GM23338 (cell line): ENCODE measurements around the gene ING3. TPM values are rescaled to one million over a fixed set of nuclear protein-coding genes. Genes with fewer than 3 reads are reported as not detected.
A peak's percentile ranks its signal among the peaks of the same experiment; 100 is the strongest.

Experiments
- ATAC-seq: fragments of 200-7000 bp; cut with Tn5 transposase; 3 replicates; pipeline ENCODE4 v1.9.1; 2020
- DNase-seq: peaks from one replicate; pipeline ENCODE4 v3.0.0-alpha.2; 2015; ENCODE audit warnings: low spot score
- H2AFZ ChIP-seq: fragments of 200-600 bp; sonication (generic); 2 replicates; pipeline ENCODE4 v1.8.0; 2016; ENCODE audit warnings: antibody characterized with exemption, mild to moderate bottlenecking, moderate library complexity
- H3F3A ChIP-seq: fragments of 200-600 bp; sonication (generic); replicated peaks from 2 replicates; pipeline ENCODE4 v1.8.0; 2017; ENCODE audit warnings: antibody characterized with exemption, mixed run types, low read depth
- H3K27ac ChIP-seq: fragments of 200-600 bp; sonication (generic); 2 replicates; pipeline ENCODE4 v1.6.1; 2016; ENCODE audit warnings: low read depth
- H3K27me3 ChIP-seq: fragments of 200-600 bp; sonication (generic); 2 replicates; pipeline ENCODE4 v1.8.0; 2016; ENCODE audit warnings: mild to moderate bottlenecking, mixed run types, moderate library complexity; ENCODE audit not compliant: insufficient read depth
- H3K36me3 ChIP-seq: fragments of 200-600 bp; sonication (generic); 2 replicates; pipeline ENCODE4 v1.8.0; 2016; ENCODE audit warnings: mild to moderate bottlenecking; ENCODE audit not compliant: insufficient read depth
- H3K4me1 ChIP-seq: fragments of 200-600 bp; sonication (generic); 2 replicates; pipeline ENCODE4 v1.8.0; 2016; ENCODE audit warnings: mild to moderate bottlenecking, moderate library complexity; ENCODE audit not compliant: insufficient read depth
- H3K4me2 ChIP-seq: fragments of 200-600 bp; sonication (generic); 2 replicates; pipeline ENCODE4 v1.7.1; 2017; ENCODE audit warnings: mixed run types
- H3K4me3 ChIP-seq: fragments of 200-600 bp; sonication (generic); 2 replicates; pipeline ENCODE4 v1.6.1; 2016; ENCODE audit warnings: mixed run types
- H3K79me2 ChIP-seq: fragments of 200-600 bp; sonication (generic); replicated peaks from 2 replicates; pipeline ENCODE4 v1.8.0; 2017; ENCODE audit warnings: mild to moderate bottlenecking; ENCODE audit not compliant: insufficient read depth
- H3K9me2 ChIP-seq: fragments of 200-600 bp; sonication (generic); 2 replicates; pipeline ENCODE4 v1.8.0; 2017; ENCODE audit not compliant: insufficient read depth
- H4K20me1 ChIP-seq: fragments of 200-600 bp; sonication (generic); replicated peaks from 2 replicates; pipeline ENCODE4 v1.8.0; 2017; ENCODE audit warnings: mild to moderate bottlenecking; ENCODE audit not compliant: insufficient read depth
- H3K27ac Mint-ChIP-seq: 2 replicates; pipeline ENCODE4 v1.8.0; 2020; ENCODE audit warnings: inconsistent platforms, mild to moderate bottlenecking, moderate library complexity, mixed read lengths
- H3K27me3 Mint-ChIP-seq: 3 replicates; pipeline ENCODE4 v1.8.0; 2022; ENCODE audit warnings: low read depth, mild to moderate bottlenecking, moderate library complexity, mixed read lengths, inconsistent platforms; ENCODE audit not compliant: insufficient read depth, poor library complexity
- H3K36me3 Mint-ChIP-seq: 3 replicates; pipeline ENCODE4 v1.8.0; 2021; ENCODE audit warnings: low read depth, mild to moderate bottlenecking, inconsistent platforms, moderate library complexity, mixed read lengths
- H3K4me1 Mint-ChIP-seq: 3 replicates; pipeline ENCODE4 v1.8.0; 2020; ENCODE audit warnings: mild to moderate bottlenecking, inconsistent platforms, mixed read lengths
- H3K4me3 Mint-ChIP-seq: 3 replicates; pipeline ENCODE4 v1.8.0; 2021; ENCODE audit warnings: moderate library complexity, mild to moderate bottlenecking, inconsistent platforms, mixed read lengths
- H3K9me3 Mint-ChIP-seq: 3 replicates; pipeline ENCODE4 v1.8.0; 2020; ENCODE audit warnings: moderate library complexity, mild to moderate bottlenecking, inconsistent platforms, mixed read lengths
- CREB1 ChIP-seq: fragments of 250-450 bp; sonication (Bioruptor Pico); IDR thresholded peaks from 2 replicates; pipeline ENCODE4 v1.5.0; 2020; ENCODE audit warnings: low read depth, mild to moderate bottlenecking, moderate library complexity
- JUNB ChIP-seq: IDR thresholded peaks from one replicate; pipeline ENCODE4 v1.6.1; 2016; ENCODE audit warnings: antibody characterized with exemption; ENCODE audit not compliant: unreplicated experiment
- NANOG ChIP-seq: IDR thresholded peaks from 2 replicates; pipeline ENCODE4 v1.6.1; 2016; ENCODE audit warnings: antibody characterized with exemption, borderline replicate concordance
- REST ChIP-seq: IDR thresholded peaks from one replicate; pipeline ENCODE4 v1.6.1; 2018; ENCODE audit warnings: antibody characterized with exemption; ENCODE audit not compliant: unreplicated experiment
- STAT1 ChIP-seq: IDR thresholded peaks from one replicate; pipeline ENCODE4 v1.6.1; 2016; ENCODE audit warnings: antibody characterized with exemption; ENCODE audit not compliant: unreplicated experiment
- ZNF114 ChIP-seq: fragments of 250-450 bp; sonication (Bioruptor Pico); IDR thresholded peaks from 2 replicates; pipeline ENCODE4 v1.5.0; 2020; ENCODE audit warnings: mild to moderate bottlenecking, moderate library complexity
- ZNF331 ChIP-seq: fragments of 250-450 bp; sonication (Bioruptor Pico); IDR thresholded peaks from 2 replicates; pipeline ENCODE4 v1.5.0; 2020; ENCODE audit warnings: low read depth, mild to moderate bottlenecking, moderate library complexity
- polyA plus RNA-seq: library from polyadenylated mRNA; unstranded; fragments of >200 nt; fragmentation: Nextera tagmentation; extraction: Ambion mirVana; gene quantifications from 2 replicates; pipeline ENCODE4 v1.2.1, GENCODE V29; 2016
- total RNA-seq: library from RNA; depleted of rRNA; stranded (reverse); fragments of >200 nt; shearing (Covaris generic); gene quantifications from 2 replicates; pipeline ENCODE4 v1.2.3, GENCODE V29; 2014

Gene ING3
- total and polyA plus RNA-seq, 2 experiments from 2014 or later = 17.8 to 26.2 TPM

GRCh38 chr7:121023683-121024511 lies 73.3 kb downstream of the ING3 start:
- no peak overlapping the region for H3K4me3 Mint-ChIP-seq
- peaks cover 9% of the 10 kb centered on the region; the same call in 2 of the 3 replicates for H3K4me1 Mint-ChIP-seq
- no peak for ATAC-seq
- H2AFZ ChIP-seq = peak overlapping the region; percentile 1; the same call in 1 of the 2 replicates
- DNase-seq = no peak
- H3K4me3 ChIP-seq = no peak overlapping the region
- no peak overlapping the region for H3K27ac ChIP-seq
- TF ChIP-seq CREB1 (CRISPR knock-in tag) (no peak), REST (no peak), NANOG (no peak), ZNF114 (CRISPR knock-in tag) (no peak), JUNB (no peak), STAT1 (no peak)
- H3K79me2 ChIP-seq = no peaks in the 10 kb centered on the region
- H3K27me3 Mint-ChIP-seq = peaks cover 2% of the 10 kb centered on the region
- H3K4me2 ChIP-seq = no peak overlapping the region
- H4K20me1 ChIP-seq = no peaks in the 10 kb centered on the region
- no peaks in the 10 kb centered on the region for H3K9me2 ChIP-seq
- no peaks in the 10 kb centered on the region for H3K9me3 Mint-ChIP-seq
- H3K36me3 ChIP-seq = no peaks in the 10 kb centered on the region
- H3K36me3 Mint-ChIP-seq = no peaks in the 10 kb centered on the region
- no peaks in the 10 kb centered on the region for H3F3A ChIP-seq
- H3K27me3 ChIP-seq = no peaks in the 10 kb centered on the region
- peaks cover 12% of the 10 kb centered on the region; the same call in 1 of the 2 replicates for H3K4me1 ChIP-seq
- no peak overlapping the region for H3K27ac Mint-ChIP-seq

- ATAC-seq (no peak), DNase-seq (no peak)
- Histone ChIP-seq H3K27me3 (no peaks in the 10 kb centered on the region), H3K9me2 (no peaks in the 10 kb centered on the region), H3K27ac (no peak overlapping the region), H3K4me3 (no peak overlapping the region), H3K79me2 (no peaks in the 10 kb centered on the region), H4K20me1 (no peaks in the 10 kb centered on the region), H3K4me1 (peaks cover 12% of the 10 kb centered on the region; the same call in 1 of the 2 replicates), H3F3A (no peaks in the 10 kb centered on the region), H3K4me2 (no peak overlapping the region), H3K36me3 (no peaks in the 10 kb centered on the region), H2AFZ (peak overlapping the region; percentile 1; the same call in 1 of the 2 replicates)
- H3K9me3 Mint-ChIP-seq = no peaks in the 10 kb centered on the region
- peaks cover 2% of the 10 kb centered on the region for H3K27me3 Mint-ChIP-seq
- no peaks in the 10 kb centered on the region for H3K36me3 Mint-ChIP-seq
- TF ChIP-seq ZNF331 (CRISPR knock-in tag) = no peak
- no peak overlapping the region for H3K4me3 Mint-ChIP-seq
- no peak overlapping the region for H3K27ac Mint-ChIP-seq
- peaks cover 9% of the 10 kb centered on the region; the same call in 2 of the 3 replicates for H3K4me1 Mint-ChIP-seq
Observed at GRCh38 chr7:121024611-121025010, 74.0 kb downstream of the ING3 start.
